Measurements from ENCODE around the gene GRIK4.

DNA sequence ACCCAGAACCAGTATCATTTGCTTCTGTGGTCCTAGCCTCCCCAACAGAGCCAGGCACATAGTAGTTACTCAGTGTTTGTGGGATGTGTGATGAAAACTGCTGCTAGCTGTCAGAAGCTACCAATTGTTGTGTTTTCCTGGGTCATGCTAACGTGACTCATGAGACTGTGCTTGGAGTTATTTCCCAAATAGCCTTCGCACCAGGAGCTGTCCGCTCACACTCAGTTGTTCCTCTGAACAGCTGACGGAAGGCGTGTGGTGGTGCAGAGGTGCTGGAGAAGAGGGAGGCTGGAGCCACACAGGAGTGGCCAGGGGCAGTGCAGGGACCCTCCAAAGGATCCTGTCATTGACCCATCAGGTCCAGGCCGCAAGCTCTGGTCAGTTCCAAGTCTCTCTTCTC lies 458.4 kb downstream of the GRIK4 start:
- TF ChIP-seq EZH2 (IDR thresholded peaks at IDR 0.05) (no peak), EZH2phosphoT487 (IDR thresholded peaks at IDR 0.05) (no peak)
